ENCODE results near the gene CFAP97D1. TPM values are rescaled to one million over a fixed set of nuclear protein-coding genes. Genes with fewer than 3 reads are reported as not detected.

The CFAP97D1 gene
- total and polyA plus RNA-seq, 2 experiments from 2014 or later = not detected

DNA sequence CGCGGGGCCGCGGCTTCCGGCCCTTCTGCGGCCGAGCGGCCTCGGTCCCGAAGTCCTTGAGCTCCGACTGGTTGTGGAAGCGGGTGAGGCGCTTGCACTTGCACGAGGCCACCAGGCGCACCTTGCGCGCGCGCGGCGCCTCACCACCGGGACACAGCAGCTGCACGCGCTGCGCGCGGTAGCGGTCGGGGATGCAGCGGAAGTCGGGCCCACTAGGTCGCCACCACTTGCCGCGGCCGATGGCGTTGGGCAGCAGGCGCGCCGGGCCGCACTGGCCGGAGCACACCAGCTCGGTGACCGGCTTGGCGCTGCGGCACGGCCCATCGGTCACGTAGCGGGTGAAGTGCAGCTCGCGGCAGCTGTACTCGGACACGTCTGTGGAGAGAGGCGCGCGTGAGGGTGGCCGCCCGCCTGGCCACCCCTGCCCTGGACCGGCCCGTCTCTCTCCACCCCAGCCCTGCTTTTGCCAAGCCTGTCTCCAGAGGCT is 24.8 kb upstream of the CFAP97D1 start:
- 84 to 91% methylated on average over 28 to 60 of the region's 60 CpGs for WGBS, 2 experiments (ENCODE audit: low coverage in 1 of 2, low lambda C conversion rate in 2 of 2, missing lambda C conversion rate in 2 of 2)
- H3K9me2 ChIP-seq (ENCODE audit: insufficient read depth) = no peaks in the 10 kb centered on the region
- no peaks in the 10 kb centered on the region for H4K20me1 ChIP-seq (ENCODE audit: insufficient read depth)
- peaks cover 3% of the 10 kb centered on the region; the same call in 1 of the 2 replicates for H3F3A ChIP-seq (ENCODE audit: insufficient read depth)
- H2AFZ ChIP-seq = no peak overlapping the region
- no peaks in the 10 kb centered on the region for H3K36me3 ChIP-seq (ENCODE audit: low read depth)
- in situ Hi-C loops (cut with MboI) = no loop called here
- H3K27me3 ChIP-seq (replicated peaks; ENCODE audit: insufficient read depth) = 0 out of 2 replicates have a peak, but pooled peaks cover 13% of the 10 kb centered on the region
- peaks cover 9% of the 10 kb centered on the region; the same call in 1 of the 2 replicates for H3K4me1 ChIP-seq (ENCODE audit: insufficient read depth)
- no peak overlapping the region for H3K27ac ChIP-seq
- no peak for DNase-seq
- no peak overlapping the region for H3K4me3 ChIP-seq
- H3K4me2 ChIP-seq (ENCODE audit: unreplicated experiment) = no peak overlapping the region
- no peaks in the 10 kb centered on the region for H3K79me2 ChIP-seq (ENCODE audit: insufficient read depth)
- no peak overlapping the region for H3K9ac ChIP-seq
- H3K9me3 ChIP-seq (ENCODE audit: low read depth) = no peaks in the 10 kb centered on the region
- no peak for TF ChIP-seq EZH2 (IDR thresholded peaks at IDR 0.05; ENCODE audit: insufficient read depth, poor library complexity, severe bottlenecking)
- TF ChIP-seq EZH2phosphoT487 (IDR thresholded peaks at IDR 0.05; ENCODE audit: insufficient read depth, low read depth) = no peak

DNA sequence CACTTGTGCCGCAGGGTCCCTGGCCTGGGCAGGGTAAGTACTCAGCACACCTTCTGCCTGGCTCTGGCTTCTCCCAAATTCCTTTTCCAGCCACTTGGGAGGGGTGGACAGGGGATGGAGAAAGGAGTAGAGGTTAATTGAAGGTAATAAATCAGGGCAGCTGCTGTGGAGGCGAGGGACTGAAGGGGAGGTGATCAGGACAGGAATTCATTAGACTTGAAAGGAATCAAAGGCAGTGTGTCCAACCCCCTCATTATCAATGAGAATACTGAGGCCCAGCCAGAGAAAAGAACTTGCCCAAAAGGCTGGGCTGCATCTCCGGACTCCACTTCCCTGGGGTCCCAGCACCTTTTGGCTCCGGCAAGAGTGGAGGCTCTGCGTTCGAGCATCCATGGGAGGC is 24.0 kb upstream of the CFAP97D1 start:
- Histone ChIP-seq H3K4me1 (ENCODE audit: insufficient read depth) (peaks cover 9% of the 10 kb centered on the region; the same call in 1 of the 2 replicates), H3K36me3 (ENCODE audit: low read depth) (no peaks in the 10 kb centered on the region), H3K9ac (no peak overlapping the region), H3K27me3 (replicated peaks; ENCODE audit: insufficient read depth) (0 out of 2 replicates have a peak, but pooled peaks cover 13% of the 10 kb centered on the region), H3F3A (ENCODE audit: insufficient read depth) (peaks cover 3% of the 10 kb centered on the region; the same call in 1 of the 2 replicates), H3K9me3 (ENCODE audit: low read depth) (no peaks in the 10 kb centered on the region), H3K4me2 (ENCODE audit: unreplicated experiment) (no peak overlapping the region), H2AFZ (no peak overlapping the region), H4K20me1 (ENCODE audit: insufficient read depth) (no peaks in the 10 kb centered on the region), H3K27ac (no peak overlapping the region), H3K79me2 (ENCODE audit: insufficient read depth) (no peaks in the 10 kb centered on the region), H3K9me2 (ENCODE audit: insufficient read depth) (no peaks in the 10 kb centered on the region), H3K4me3 (no peak overlapping the region)
- no peak for DNase-seq
- in situ Hi-C loops (cut with MboI) = no loop called here
- no peak for TF ChIP-seq EZH2 (IDR thresholded peaks at IDR 0.05; ENCODE audit: insufficient read depth, poor library complexity, severe bottlenecking)
- no peak for TF ChIP-seq EZH2phosphoT487 (IDR thresholded peaks at IDR 0.05; ENCODE audit: insufficient read depth, low read depth)
- WGBS, 2 experiments (ENCODE audit: low coverage in 1 of 2, low lambda C conversion rate in 2 of 2, missing lambda C conversion rate in 2 of 2) = 93 to 95% methylated on average over 6 of the region's 6 CpGs

DNA sequence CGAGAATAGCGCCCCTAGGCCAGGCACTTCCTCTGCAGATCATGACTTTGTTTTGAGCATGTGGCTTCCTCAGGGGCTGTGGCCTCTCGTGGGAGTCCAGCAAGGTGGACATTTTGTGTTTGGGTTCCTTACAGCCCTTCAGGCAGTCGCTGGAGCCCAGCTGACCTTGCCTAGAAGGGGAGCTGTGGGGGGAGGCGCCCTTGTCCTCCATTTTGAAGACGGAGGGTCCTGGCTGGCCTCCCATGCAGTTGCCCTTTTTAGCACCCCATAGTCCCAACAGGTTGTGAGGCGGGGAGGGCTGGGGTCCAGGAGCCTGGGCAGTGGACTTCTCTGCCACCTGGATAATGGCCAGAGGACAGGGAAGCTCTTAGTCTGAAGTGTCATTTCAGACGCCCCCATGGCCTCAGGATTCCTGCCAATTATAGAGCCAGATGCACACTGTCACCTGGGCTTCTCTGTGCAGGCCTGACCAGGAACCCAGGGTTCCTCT is 23.0 kb upstream of the CFAP97D1 start:
- H2AFZ ChIP-seq = no peak overlapping the region
- DNase-seq = no peak
- 88 to 89% methylated on average over 7 to 8 of the region's 8 CpGs for WGBS, 2 experiments (ENCODE audit: low coverage in 1 of 2, low lambda C conversion rate in 2 of 2, missing lambda C conversion rate in 2 of 2)
- peaks cover 3% of the 10 kb centered on the region; the same call in 1 of the 2 replicates for H3F3A ChIP-seq (ENCODE audit: insufficient read depth)
- no peaks in the 10 kb centered on the region for H3K36me3 ChIP-seq (ENCODE audit: low read depth)
- TF ChIP-seq EZH2phosphoT487 (IDR thresholded peaks at IDR 0.05; ENCODE audit: insufficient read depth, low read depth) = no peak
- no peak for TF ChIP-seq EZH2 (IDR thresholded peaks at IDR 0.05; ENCODE audit: insufficient read depth, poor library complexity, severe bottlenecking)
- H3K9ac ChIP-seq = no peak overlapping the region
- in situ Hi-C loops (cut with MboI) = no loop called here
- H4K20me1 ChIP-seq (ENCODE audit: insufficient read depth) = no peaks in the 10 kb centered on the region
- no peaks in the 10 kb centered on the region for H3K9me2 ChIP-seq (ENCODE audit: insufficient read depth)
- peaks cover 9% of the 10 kb centered on the region; the same call in 1 of the 2 replicates for H3K4me1 ChIP-seq (ENCODE audit: insufficient read depth)
- no peaks in the 10 kb centered on the region for H3K9me3 ChIP-seq (ENCODE audit: low read depth)
- no peak overlapping the region for H3K27ac ChIP-seq
- no peaks in the 10 kb centered on the region for H3K79me2 ChIP-seq (ENCODE audit: insufficient read depth)
- H3K27me3 ChIP-seq (replicated peaks; ENCODE audit: insufficient read depth) = 0 out of 2 replicates have a peak, but pooled peaks cover 13% of the 10 kb centered on the region
- no peak overlapping the region for H3K4me2 ChIP-seq (ENCODE audit: unreplicated experiment)
- H3K4me3 ChIP-seq = no peak overlapping the region

DNA sequence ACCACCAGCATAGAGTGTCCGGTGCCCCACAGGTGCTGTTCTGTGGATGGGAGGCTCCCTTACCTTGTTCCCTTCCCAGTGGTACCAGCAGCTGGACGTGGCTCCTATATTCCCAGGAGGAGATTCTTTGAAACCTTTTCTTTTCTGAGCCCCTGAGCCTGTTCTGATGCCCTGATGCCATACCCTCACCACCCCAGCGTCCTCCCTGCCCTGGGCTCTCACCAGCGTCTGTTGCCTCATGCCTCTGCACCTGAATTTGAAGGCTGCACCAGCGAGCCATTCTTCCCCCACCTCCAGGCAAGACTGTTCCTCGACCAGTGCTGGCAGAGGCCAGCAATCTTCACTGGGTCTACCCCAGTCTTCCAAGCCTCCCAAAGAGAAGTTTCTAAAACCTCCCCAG is 22.1 kb upstream of the CFAP97D1 start:
- H3K9ac ChIP-seq = no peak overlapping the region
- no peak for TF ChIP-seq EZH2 (IDR thresholded peaks at IDR 0.05; ENCODE audit: insufficient read depth, poor library complexity, severe bottlenecking)
- no peak for TF ChIP-seq EZH2phosphoT487 (IDR thresholded peaks at IDR 0.05; ENCODE audit: insufficient read depth, low read depth)
- peaks cover 9% of the 10 kb centered on the region; the same call in 1 of the 2 replicates for H3K4me1 ChIP-seq (ENCODE audit: insufficient read depth)
- H3K9me3 ChIP-seq (ENCODE audit: low read depth) = no peaks in the 10 kb centered on the region
- H3F3A ChIP-seq (ENCODE audit: insufficient read depth) = peaks cover under 1% of the 10 kb centered on the region; the same call in 1 of the 2 replicates
- H4K20me1 ChIP-seq (ENCODE audit: insufficient read depth) = no peaks in the 10 kb centered on the region
- 84 to 85% methylated on average over 6 of the region's 6 CpGs for WGBS, 2 experiments (ENCODE audit: low coverage in 1 of 2, low lambda C conversion rate in 2 of 2, missing lambda C conversion rate in 2 of 2)
- H3K9me2 ChIP-seq (ENCODE audit: insufficient read depth) = no peaks in the 10 kb centered on the region
- H3K4me2 ChIP-seq (ENCODE audit: unreplicated experiment) = no peak overlapping the region
- no peak overlapping the region for H2AFZ ChIP-seq
- DNase-seq = no peak
- no peak overlapping the region for H3K27ac ChIP-seq
- H3K36me3 ChIP-seq (ENCODE audit: low read depth) = no peaks in the 10 kb centered on the region
- no peak overlapping the region for H3K4me3 ChIP-seq
- H3K27me3 ChIP-seq (replicated peaks; ENCODE audit: insufficient read depth) = 0 out of 2 replicates have a peak, but pooled peaks cover 13% of the 10 kb centered on the region
- in situ Hi-C loops (cut with MboI) = no loop called here
- H3K79me2 ChIP-seq (ENCODE audit: insufficient read depth) = no peaks in the 10 kb centered on the region

All from GM23248 (cell line).